NCI-H2107 treated with DMSO at 0.1 percent for 48 hours (cell line): ENCODE data around the gene EYS.

Experiments
- DNase-seq: peaks from one replicate; lab custom pipeline; 2025; ENCODE audit not compliant: unreplicated experiment; lab: John Stamatoyannopoulos, UW

The EYS gene

GRCh38 chr6:64988148-64988547 is 718.9 kb downstream of the EYS start:
- no peak for DNase-seq

- no peak for DNase-seq
Measured at GRCh38 chr6:64987066-64987465, 720.0 kb downstream of the EYS start.

GRCh38 chr6:64985726-64986125 is 721.3 kb downstream of the EYS start:
- DNase-seq = no peak

- DNase-seq = no peak
Measured at GRCh38 chr6:64984948-64985347, 722.1 kb downstream of the EYS start.

GRCh38 chr6:64983089-64983488 is 723.9 kb downstream of the EYS start:
- no peak for DNase-seq

- no peak for DNase-seq
Measured at GRCh38 chr6:64973142-64973541, 733.9 kb downstream of the EYS start.

GRCh38 chr6:64969139-64969538 is 737.9 kb downstream of the EYS start:
- no peak for DNase-seq

GRCh38 chr6:64955435-64955848 is 751.6 kb downstream of the EYS start:
- DNase-seq = no peak

GRCh38 chr6:64949257-64949656 is 757.8 kb downstream of the EYS start:
- no peak for DNase-seq

GRCh38 chr6:64948261-64948660 is 758.8 kb downstream of the EYS start:
- no peak for DNase-seq

- no peak for DNase-seq
Measured at GRCh38 chr6:64945450-64945849, 761.6 kb downstream of the EYS start.

GRCh38 chr6:64932486-64932885 is 774.5 kb downstream of the EYS start:
- DNase-seq = no peak

- DNase-seq = no peak
Measured at GRCh38 chr6:64930681-64931080, 776.3 kb downstream of the EYS start.

GRCh38 chr6:64926051-64926450 is 781.0 kb downstream of the EYS start:
- DNase-seq = no peak

- no peak for DNase-seq
Measured at GRCh38 chr6:64920257-64920656, 786.8 kb downstream of the EYS start.

GRCh38 chr6:64914124-64914523 is 792.9 kb downstream of the EYS start:
- no peak for DNase-seq

- no peak for DNase-seq
Measured at GRCh38 chr6:64912966-64913365, 794.1 kb downstream of the EYS start.

GRCh38 chr6:64908104-64908503 is 798.9 kb downstream of the EYS start:
- no peak for DNase-seq

GRCh38 chr6:64904616-64905015 is 802.4 kb downstream of the EYS start:
- no peak for DNase-seq

- DNase-seq = no peak
Measured at GRCh38 chr6:64902596-64902995, 804.4 kb downstream of the EYS start.

GRCh38 chr6:64896939-64897338 is 810.1 kb downstream of the EYS start:
- DNase-seq = no peak

GRCh38 chr6:64895945-64896344 is 811.1 kb downstream of the EYS start:
- no peak for DNase-seq

- no peak for DNase-seq
Measured at GRCh38 chr6:64890609-64891008, 816.4 kb downstream of the EYS start.

- no peak for DNase-seq
Measured at GRCh38 chr6:64889144-64889543, 817.9 kb downstream of the EYS start.
